Hepatocyte (in vitro differentiated cells): ENCODE data around the gene ZNF530. TPM values are rescaled to one million over a fixed set of nuclear protein-coding genes. Genes with fewer than 3 reads are reported as not detected.

Experiments
- DNase-seq: peaks from one replicate; pipeline ENCODE4 v3.0.0-alpha.2; 2016; ENCODE audit warnings: low spot score
- H2AFZ ChIP-seq: fragments of 200-600 bp; sonication (generic); 2 replicates; pipeline ENCODE4 v1.6.0; 2016; ENCODE audit warnings: antibody characterized with exemption, mild to moderate bottlenecking
- H3K27ac ChIP-seq: fragments of 200-600 bp; sonication (generic); 2 replicates; pipeline ENCODE4 v1.5.1; 2016; ENCODE audit warnings: mild to moderate bottlenecking
- H3K27me3 ChIP-seq: fragments of 200-600 bp; sonication (generic); 2 replicates; pipeline ENCODE4 v1.6.1; 2016
- H3K36me3 ChIP-seq: fragments of 200-600 bp; sonication (generic); replicated peaks from 2 replicates; pipeline ENCODE4 v1.5.1; 2016; ENCODE audit warnings: low read depth; ENCODE audit not compliant: insufficient read depth
- H3K4me1 ChIP-seq: fragments of 200-600 bp; sonication (generic); 2 replicates; pipeline ENCODE4 v1.5.1; 2016; ENCODE audit warnings: mild to moderate bottlenecking, moderate library complexity; ENCODE audit not compliant: insufficient read depth
- H3K4me2 ChIP-seq: fragments of 200-600 bp; sonication (generic); 2 replicates; pipeline ENCODE4 v1.6.0; 2016
- H3K4me3 ChIP-seq: fragments of 200-600 bp; sonication (generic); 2 replicates; pipeline ENCODE4 v1.5.1; 2016; ENCODE audit warnings: mild to moderate bottlenecking
- H3K79me2 ChIP-seq: fragments of 200-600 bp; sonication (generic); 2 replicates; pipeline ENCODE4 v1.6.0; 2017; ENCODE audit warnings: mild to moderate bottlenecking
- H3K9me2 ChIP-seq: fragments of 200-600 bp; sonication (generic); replicated peaks from 2 replicates; pipeline ENCODE4 v1.6.0; 2017; ENCODE audit warnings: mild to moderate bottlenecking; ENCODE audit not compliant: insufficient read depth
- H3K9me3 ChIP-seq: fragments of 200-600 bp; sonication (generic); 2 replicates; pipeline ENCODE4 v1.5.1; 2016; ENCODE audit warnings: low read depth, mild to moderate bottlenecking
- H4K20me1 ChIP-seq: fragments of 200-600 bp; sonication (generic); 2 replicates; pipeline ENCODE4 v1.6.0; 2016; ENCODE audit warnings: mild to moderate bottlenecking; ENCODE audit not compliant: insufficient read depth, poor library complexity, severe bottlenecking
- EZH2 ChIP-seq: fragments of 200-600 bp; sonication (generic); IDR thresholded peaks from 2 replicates; pipeline ENCODE4 v1.6.1; 2016; ENCODE audit warnings: antibody characterized with exemption, mild to moderate bottlenecking, borderline replicate concordance
- EZH2phosphoT487 ChIP-seq: fragments of 200-600 bp; sonication (generic); IDR thresholded peaks from one replicate; pipeline ENCODE4 v1.6.1; 2018; ENCODE audit warnings: antibody characterized with exemption, mild to moderate bottlenecking, low read depth, moderate library complexity; ENCODE audit not compliant: unreplicated experiment, severe bottlenecking
- WGBS: methylation state at CpG from one replicate; pipeline ENCODE4 v1.1.6; 2016; ENCODE audit warnings: low lambda C conversion rate; ENCODE audit errors: missing lambda C conversion rate; 5-methylcytosine and 5-hydroxymethylcytosine counted together
- polyA plus RNA-seq: library from polyadenylated mRNA; unstranded; fragments of >200 nt; fragmentation: Nextera tagmentation; extraction: Ambion mirVana; gene quantifications from 2 replicates; pipeline ENCODE4 v1.2.1, GENCODE V29; 2016
- total RNA-seq: library from RNA; depleted of rRNA; stranded (reverse); fragments of >200 nt; gene quantifications from 2 replicates; pipeline ENCODE4 v1.2.3, GENCODE V29; 2014
- TF ChIP-seq, protein P1 (sequence below): fragments of 200-600 bp; sonication (generic); IDR thresholded peaks from 2 replicates; pipeline ENCODE4 v1.5.1; 2016; ENCODE audit warnings: antibody characterized with exemption, mild to moderate bottlenecking; ENCODE audit not compliant: poor library complexity

Gene ZNF530
- total and polyA plus RNA-seq, 2 experiments from 2014 or later = 1.3 to 2.8 TPM

DNA sequence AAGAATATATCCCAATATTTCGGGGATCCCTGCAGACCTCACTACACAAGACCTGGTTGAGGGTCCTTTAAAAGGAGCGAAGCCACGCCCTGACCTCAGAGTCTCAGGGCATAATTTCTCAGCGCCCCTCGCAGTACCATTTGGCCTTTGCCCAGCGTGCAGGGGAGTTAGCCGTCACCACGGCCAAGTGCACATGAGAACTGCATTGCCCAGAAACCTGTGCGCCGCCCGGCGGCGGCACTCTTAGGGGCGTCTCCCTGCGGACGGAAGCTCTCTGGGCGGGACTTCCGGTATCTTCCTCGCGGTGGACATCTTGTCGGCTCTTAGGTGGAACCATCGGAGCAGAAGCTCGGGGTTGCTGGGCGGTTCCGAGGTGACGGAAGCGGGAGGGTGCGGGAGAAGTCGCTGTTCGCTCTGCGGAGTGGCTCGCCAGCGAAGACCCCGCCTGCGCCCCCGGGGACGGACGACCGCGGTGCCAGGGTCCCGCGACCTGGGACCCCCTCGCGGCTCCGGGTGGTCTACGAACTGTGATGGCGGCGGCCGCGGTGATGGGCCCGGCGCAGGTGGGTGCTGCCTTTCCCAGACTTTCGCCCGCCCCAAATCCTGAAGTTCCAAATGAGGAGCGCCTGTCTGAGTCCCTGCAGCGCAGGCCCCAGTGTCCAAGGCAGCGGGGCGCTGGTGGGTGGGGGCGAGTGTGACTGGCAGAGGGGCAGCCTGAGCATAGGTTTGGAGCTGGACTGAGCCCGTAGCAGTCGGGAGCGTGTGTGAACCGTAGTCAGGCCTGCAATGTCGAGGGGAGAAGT, 14.5 kb downstream of the ZNF530 start, which contains the start of gene ZNF134:
ZNF134 (plus strand) TSS at position 302 of the 803 bp plus-strand sequence. CDS start 5,227 bp downstream, outside the sequence.
- Histone ChIP-seq H4K20me1 (no peaks in the 10 kb centered on the region), H2AFZ (peak within 1 kb of the TSS; percentile 74), H3K27ac (peak within 1 kb of the TSS; percentile 74), H3K4me2 (peak within 1 kb of the TSS; percentile 100), H3K27me3 (no peaks in the 10 kb centered on the region), H3K79me2 (peaks cover 51% of the 10 kb centered on the region), H3K9me2 (no peaks in the 10 kb centered on the region), H3K36me3 (peaks cover 13% of the 10 kb centered on the region), H3K9me3 (peaks cover 30% of the 10 kb centered on the region), H3K4me3 (peak within 1 kb of the TSS; percentile 72), H3K4me1 (peaks cover 8% of the 10 kb centered on the region)
- DNase-seq = peak; percentile 95
- 2% methylated on average over 64 of the region's 64 CpGs for WGBS
- TF ChIP-seq EZH2 = no peak
- TF ChIP-seq EZH2phosphoT487 = no peak
- TF ChIP-seq, protein P1, sequence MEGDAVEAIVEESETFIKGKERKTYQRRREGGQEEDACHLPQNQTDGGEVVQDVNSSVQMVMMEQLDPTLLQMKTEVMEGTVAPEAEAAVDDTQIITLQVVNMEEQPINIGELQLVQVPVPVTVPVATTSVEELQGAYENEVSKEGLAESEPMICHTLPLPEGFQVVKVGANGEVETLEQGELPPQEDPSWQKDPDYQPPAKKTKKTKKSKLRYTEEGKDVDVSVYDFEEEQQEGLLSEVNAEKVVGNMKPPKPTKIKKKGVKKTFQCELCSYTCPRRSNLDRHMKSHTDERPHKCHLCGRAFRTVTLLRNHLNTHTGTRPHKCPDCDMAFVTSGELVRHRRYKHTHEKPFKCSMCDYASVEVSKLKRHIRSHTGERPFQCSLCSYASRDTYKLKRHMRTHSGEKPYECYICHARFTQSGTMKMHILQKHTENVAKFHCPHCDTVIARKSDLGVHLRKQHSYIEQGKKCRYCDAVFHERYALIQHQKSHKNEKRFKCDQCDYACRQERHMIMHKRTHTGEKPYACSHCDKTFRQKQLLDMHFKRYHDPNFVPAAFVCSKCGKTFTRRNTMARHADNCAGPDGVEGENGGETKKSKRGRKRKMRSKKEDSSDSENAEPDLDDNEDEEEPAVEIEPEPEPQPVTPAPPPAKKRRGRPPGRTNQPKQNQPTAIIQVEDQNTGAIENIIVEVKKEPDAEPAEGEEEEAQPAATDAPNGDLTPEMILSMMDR = no peak

DNA sequence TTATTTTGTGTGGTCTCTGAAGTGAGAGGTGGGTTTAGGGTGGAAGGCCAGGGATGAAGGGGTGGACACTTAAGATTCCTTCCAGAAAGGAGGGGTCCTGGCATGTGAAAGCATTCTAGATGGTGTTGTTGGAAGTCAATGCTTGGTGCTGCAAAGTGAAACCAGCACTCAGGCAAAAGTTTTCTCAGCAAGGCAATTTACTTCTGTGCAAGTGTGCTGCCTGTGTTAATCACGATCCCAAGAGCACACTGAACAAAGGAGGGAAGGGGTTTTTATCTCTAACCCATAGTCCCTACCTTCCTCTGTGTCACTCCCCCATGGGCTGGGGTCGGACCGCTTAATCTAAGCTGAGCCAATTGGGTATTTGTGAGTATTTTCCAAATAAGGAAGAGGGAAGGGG, 15.7 kb downstream of the ZNF530 start:
- Histone ChIP-seq H3K79me2 (peaks cover 60% of the 10 kb centered on the region), H3K4me3 (peak overlapping the region; percentile 72), H4K20me1 (no peaks in the 10 kb centered on the region), H3K4me2 (peak overlapping the region; percentile 100), H3K36me3 (peaks cover 24% of the 10 kb centered on the region), H3K4me1 (peaks cover 8% of the 10 kb centered on the region), H3K9me2 (no peaks in the 10 kb centered on the region), H3K9me3 (peaks cover 42% of the 10 kb centered on the region), H3K27ac (no peak overlapping the region), H3K27me3 (no peaks in the 10 kb centered on the region), H2AFZ (no peak overlapping the region)
- TF ChIP-seq, protein P1 = no peak
- no peak for TF ChIP-seq EZH2
- no peak for TF ChIP-seq EZH2phosphoT487
- WGBS = 85% methylated on average over 3 of the region's 3 CpGs
- DNase-seq = no peak

DNA sequence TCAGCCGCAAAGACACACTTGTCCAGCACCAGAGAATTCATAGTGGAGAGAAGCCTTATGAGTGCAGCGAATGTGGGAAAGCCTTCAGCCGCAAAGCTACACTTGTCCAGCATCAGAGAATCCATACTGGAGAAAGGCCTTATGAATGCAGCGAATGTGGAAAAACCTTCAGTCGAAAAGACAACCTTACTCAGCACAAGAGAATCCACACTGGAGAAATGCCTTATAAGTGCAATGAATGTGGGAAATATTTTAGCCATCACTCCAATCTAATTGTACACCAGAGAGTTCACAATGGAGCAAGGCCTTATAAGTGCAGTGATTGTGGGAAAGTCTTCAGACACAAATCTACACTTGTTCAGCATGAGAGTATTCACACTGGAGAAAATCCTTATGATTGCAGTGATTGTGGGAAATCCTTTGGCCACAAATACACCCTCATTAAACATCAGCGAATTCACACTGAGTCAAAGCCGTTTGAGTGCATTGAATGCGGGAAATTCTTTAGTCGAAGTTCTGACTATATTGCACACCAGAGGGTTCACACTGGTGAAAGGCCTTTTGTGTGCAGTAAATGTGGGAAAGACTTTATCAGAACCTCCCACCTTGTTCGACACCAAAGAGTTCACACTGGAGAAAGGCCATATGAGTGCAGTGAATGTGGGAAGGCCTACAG, 21.1 kb downstream of the ZNF530 start:
- no peak overlapping the region for H3K27ac ChIP-seq
- H3K4me1 ChIP-seq = no peaks in the 10 kb centered on the region
- H3K79me2 ChIP-seq = peaks cover 76% of the 10 kb centered on the region
- no peaks in the 10 kb centered on the region for H3K27me3 ChIP-seq
- WGBS = 100% methylated on average over 10 of the region's 10 CpGs
- TF ChIP-seq EZH2phosphoT487 (no peak), EZH2 (no peak)
- TF ChIP-seq, protein P1 = no peak
- DNase-seq = no peak
- no peak overlapping the region for H3K4me2 ChIP-seq
- no peaks in the 10 kb centered on the region for H4K20me1 ChIP-seq
- no peak overlapping the region for H2AFZ ChIP-seq
- peaks cover 54% of the 10 kb centered on the region for H3K36me3 ChIP-seq
- H3K9me3 ChIP-seq = peaks cover 86% of the 10 kb centered on the region
- no peaks in the 10 kb centered on the region for H3K9me2 ChIP-seq
- H3K4me3 ChIP-seq = no peak overlapping the region
